HepG2 (cell line): ENCODE data around the gene ARHGEF10L. TPM values are rescaled to one million over a fixed set of nuclear protein-coding genes. Genes with fewer than 3 reads are reported as not detected.

ENCODE experiments used
- ARNTL ChIP-seq: sonication (generic); formaldehyde crosslinking; IDR thresholded peaks from 2 replicates; pipeline ENCODE4 v1.4.0; 2020; ENCODE audit warnings: mild to moderate bottlenecking, missing genetic modification reagents
- CBFB ChIP-seq: sonication (generic); formaldehyde crosslinking; IDR thresholded peaks from 2 replicates; pipeline ENCODE4 v1.4.0; 2020; ENCODE audit warnings: missing genetic modification reagents
- NFKB2 ChIP-seq: sonication (generic); formaldehyde crosslinking; IDR thresholded peaks from 2 replicates; pipeline ENCODE4 v1.4.0; 2020; ENCODE audit warnings: missing genetic modification reagents, borderline replicate concordance
- NFYB ChIP-seq: sonication (generic); formaldehyde crosslinking; IDR thresholded peaks from 2 replicates; pipeline ENCODE4 v1.4.0; 2020; ENCODE audit warnings: missing genetic modification reagents
- TBX2 ChIP-seq: sonication (generic); formaldehyde crosslinking; IDR thresholded peaks from 2 replicates; pipeline ENCODE4 v1.5.0; 2020; ENCODE audit warnings: missing genetic modification reagents, mild to moderate bottlenecking, borderline replicate concordance
- WIZ ChIP-seq: sonication (generic); formaldehyde crosslinking; IDR thresholded peaks from 2 replicates; pipeline ENCODE4 v1.5.1; 2020; ENCODE audit warnings: mild to moderate bottlenecking, missing genetic modification reagents
- polyA plus RNA-seq, 8 experiments: library from polyadenylated mRNA; depleted of rRNA in 3 of 8; stranded (reverse) in 7 of 8; unstranded in 1 of 8; fragments of >200 nt; fragmentation: Illumina TruSeq in 4 of 8; extraction: Trizol in 4 of 8; gene quantifications; 2 replicates each; pipeline versions ENCODE4 v1.2.1 to v1.2.3, GENCODE V29; 2011 to 2016; ENCODE audit warnings: low read depth in 4 of 8, missing spikeins in 1 of 8, mixed read lengths in 1 of 8; ENCODE audit not compliant: insufficient read depth in 1 of 8
- total RNA-seq, 5 experiments: library from RNA; depleted of rRNA; stranded (reverse); fragments of >200 nt; fragmentation: Illumina TruSeq; extraction: Trizol; gene quantifications; 2 replicates each; pipeline ENCODE4 v1.2.3, GENCODE V29; 2016; ENCODE audit warnings: low read depth in 1 of 5
- TF ChIP-seq, protein P1 (sequence below): sonication (generic); formaldehyde crosslinking; IDR thresholded peaks from 2 replicates; pipeline ENCODE4 v1.4.0; 2020; ENCODE audit warnings: missing genetic modification reagents
- TF ChIP-seq, protein P2 (sequence below): sonication (generic); formaldehyde crosslinking; conservative IDR thresholded peaks from 2 replicates; pipeline ENCODE4 v1.8.0; 2022; ENCODE audit warnings: missing genetic modification reagents
- TF ChIP-seq, protein P3 (sequence below): sonication (generic); formaldehyde crosslinking; IDR thresholded peaks from 2 replicates; pipeline ENCODE4 v1.5.0; 2020; ENCODE audit warnings: mild to moderate bottlenecking, missing genetic modification reagents
- TF ChIP-seq, protein P4 (sequence below): sonication (generic); formaldehyde crosslinking; IDR thresholded peaks from 2 replicates; pipeline ENCODE4 v1.5.1; 2020; ENCODE audit warnings: mild to moderate bottlenecking, missing genetic modification reagents, moderate library complexity

The ARHGEF10L gene
- total and polyA plus RNA-seq, 2 of the 13 experiments (the other 11 are each of a cell fraction or from before 2014, with no cell fraction given): 46.5 to 78.3 TPM

DNA sequence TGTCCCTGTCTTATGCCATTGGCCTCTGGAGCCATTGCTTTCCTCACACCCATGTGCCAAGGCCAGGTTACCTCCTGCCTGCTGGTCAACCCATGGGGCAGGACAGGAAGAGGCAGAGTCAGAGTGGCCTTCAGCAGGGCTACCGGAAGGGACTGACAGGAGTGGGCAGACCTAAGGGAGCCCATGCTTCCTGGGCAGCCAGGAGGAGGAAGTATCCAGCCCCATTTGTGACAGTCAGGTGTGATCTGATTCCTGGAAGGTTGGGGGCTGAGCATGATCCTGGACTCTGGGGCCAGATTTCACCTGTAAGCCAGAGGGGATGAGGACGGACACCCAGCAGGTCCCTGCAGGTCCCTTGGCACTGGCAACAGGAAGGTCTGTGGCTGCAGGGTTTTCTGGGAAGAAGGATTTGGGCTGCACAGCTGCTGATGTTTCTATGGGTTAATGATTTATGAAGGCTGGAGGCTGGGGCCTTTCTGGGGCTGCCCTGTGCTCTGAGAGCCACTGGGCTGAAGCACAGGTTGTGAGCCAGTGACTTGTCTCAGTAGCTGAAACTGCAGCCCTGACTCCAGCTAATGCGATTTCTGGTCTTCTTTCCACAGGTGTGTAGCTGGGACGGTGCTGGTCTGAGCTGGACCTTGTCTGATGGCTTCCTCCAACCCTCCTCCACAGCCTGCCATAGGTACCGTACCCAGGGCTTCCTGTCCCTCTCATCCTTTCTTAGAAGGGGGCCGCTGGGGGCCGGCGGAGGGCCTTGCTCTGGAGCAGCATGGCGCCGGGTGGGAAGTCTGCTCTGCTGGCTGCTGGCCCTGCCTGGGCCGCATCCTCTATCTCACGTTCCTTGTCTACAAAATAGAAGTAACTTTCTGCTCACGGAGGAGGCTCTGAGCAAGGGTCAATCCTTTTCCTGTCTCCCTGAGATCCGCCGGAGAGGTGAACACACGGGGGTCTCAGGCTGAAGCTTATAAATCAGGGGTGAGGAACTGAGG, 40.7 kb downstream of the ARHGEF10L start (continued):
- TF ChIP-seq, protein P1, sequence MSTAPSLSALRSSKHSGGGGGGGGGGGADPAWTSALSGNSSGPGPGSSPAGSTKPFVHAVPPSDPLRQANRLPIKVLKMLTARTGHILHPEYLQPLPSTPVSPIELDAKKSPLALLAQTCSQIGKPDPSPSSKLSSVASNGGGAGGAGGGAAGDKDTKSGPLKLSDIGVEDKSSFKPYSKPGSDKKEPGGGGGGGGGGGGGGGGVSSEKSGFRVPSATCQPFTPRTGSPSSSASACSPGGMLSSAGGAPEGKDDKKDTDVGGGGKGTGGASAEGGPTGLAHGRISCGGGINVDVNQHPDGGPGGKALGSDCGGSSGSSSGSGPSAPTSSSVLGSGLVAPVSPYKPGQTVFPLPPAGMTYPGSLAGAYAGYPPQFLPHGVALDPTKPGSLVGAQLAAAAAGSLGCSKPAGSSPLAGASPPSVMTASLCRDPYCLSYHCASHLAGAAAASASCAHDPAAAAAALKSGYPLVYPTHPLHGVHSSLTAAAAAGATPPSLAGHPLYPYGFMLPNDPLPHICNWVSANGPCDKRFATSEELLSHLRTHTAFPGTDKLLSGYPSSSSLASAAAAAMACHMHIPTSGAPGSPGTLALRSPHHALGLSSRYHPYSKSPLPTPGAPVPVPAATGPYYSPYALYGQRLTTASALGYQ (CRISPR knock-in tag): no peak; the same call in 1 of the 2 replicates
- TF ChIP-seq, protein P2, sequence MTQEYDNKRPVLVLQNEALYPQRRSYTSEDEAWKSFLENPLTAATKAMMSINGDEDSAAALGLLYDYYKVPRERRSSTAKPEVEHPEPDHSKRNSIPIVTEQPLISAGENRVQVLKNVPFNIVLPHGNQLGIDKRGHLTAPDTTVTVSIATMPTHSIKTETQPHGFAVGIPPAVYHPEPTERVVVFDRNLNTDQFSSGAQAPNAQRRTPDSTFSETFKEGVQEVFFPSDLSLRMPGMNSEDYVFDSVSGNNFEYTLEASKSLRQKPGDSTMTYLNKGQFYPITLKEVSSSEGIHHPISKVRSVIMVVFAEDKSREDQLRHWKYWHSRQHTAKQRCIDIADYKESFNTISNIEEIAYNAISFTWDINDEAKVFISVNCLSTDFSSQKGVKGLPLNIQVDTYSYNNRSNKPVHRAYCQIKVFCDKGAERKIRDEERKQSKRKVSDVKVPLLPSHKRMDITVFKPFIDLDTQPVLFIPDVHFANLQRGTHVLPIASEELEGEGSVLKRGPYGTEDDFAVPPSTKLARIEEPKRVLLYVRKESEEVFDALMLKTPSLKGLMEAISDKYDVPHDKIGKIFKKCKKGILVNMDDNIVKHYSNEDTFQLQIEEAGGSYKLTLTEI (CRISPR knock-in tag): no peak
- TF ChIP-seq ARNTL (CRISPR knock-in tag) (peak; percentile 54; the same call in 1 of the 2 replicates), CBFB (CRISPR knock-in tag) (no peak; the same call in 1 of the 2 replicates), NFYB (CRISPR knock-in tag) (no peak), WIZ (CRISPR knock-in tag) (no peak), TBX2 (CRISPR knock-in tag) (peak; percentile 84), NFKB2 (CRISPR knock-in tag) (peak; percentile 65; the same call in 1 of the 2 replicates)
- TF ChIP-seq, protein P3, sequence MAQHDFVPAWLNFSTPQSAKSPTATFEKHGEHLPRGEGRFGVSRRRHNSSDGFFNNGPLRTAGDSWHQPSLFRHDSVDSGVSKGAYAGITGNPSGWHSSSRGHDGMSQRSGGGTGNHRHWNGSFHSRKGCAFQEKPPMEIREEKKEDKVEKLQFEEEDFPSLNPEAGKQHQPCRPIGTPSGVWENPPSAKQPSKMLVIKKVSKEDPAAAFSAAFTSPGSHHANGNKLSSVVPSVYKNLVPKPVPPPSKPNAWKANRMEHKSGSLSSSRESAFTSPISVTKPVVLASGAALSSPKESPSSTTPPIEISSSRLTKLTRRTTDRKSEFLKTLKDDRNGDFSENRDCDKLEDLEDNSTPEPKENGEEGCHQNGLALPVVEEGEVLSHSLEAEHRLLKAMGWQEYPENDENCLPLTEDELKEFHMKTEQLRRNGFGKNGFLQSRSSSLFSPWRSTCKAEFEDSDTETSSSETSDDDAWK (CRISPR knock-in tag): no peak
- TF ChIP-seq, protein P4, sequence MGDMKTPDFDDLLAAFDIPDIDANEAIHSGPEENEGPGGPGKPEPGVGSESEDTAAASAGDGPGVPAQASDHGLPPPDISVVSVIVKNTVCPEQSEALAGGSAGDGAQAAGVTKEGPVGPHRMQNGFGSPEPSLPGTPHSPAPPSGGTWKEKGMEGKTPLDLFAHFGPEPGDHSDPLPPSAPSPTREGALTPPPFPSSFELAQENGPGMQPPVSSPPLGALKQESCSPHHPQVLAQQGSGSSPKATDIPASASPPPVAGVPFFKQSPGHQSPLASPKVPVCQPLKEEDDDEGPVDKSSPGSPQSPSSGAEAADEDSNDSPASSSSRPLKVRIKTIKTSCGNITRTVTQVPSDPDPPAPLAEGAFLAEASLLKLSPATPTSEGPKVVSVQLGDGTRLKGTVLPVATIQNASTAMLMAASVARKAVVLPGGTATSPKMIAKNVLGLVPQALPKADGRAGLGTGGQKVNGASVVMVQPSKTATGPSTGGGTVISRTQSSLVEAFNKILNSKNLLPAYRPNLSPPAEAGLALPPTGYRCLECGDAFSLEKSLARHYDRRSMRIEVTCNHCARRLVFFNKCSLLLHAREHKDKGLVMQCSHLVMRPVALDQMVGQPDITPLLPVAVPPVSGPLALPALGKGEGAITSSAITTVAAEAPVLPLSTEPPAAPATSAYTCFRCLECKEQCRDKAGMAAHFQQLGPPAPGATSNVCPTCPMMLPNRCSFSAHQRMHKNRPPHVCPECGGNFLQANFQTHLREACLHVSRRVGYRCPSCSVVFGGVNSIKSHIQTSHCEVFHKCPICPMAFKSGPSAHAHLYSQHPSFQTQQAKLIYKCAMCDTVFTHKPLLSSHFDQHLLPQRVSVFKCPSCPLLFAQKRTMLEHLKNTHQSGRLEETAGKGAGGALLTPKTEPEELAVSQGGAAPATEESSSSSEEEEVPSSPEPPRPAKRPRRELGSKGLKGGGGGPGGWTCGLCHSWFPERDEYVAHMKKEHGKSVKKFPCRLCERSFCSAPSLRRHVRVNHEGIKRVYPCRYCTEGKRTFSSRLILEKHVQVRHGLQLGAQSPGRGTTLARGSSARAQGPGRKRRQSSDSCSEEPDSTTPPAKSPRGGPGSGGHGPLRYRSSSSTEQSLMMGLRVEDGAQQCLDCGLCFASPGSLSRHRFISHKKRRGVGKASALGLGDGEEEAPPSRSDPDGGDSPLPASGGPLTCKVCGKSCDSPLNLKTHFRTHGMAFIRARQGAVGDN (CRISPR knock-in tag): peak; percentile 98
